Body of pancreas (tissue), 4 donors: ENCODE measurements around the gene CXCR6.

ENCODE experiments used
- POLR2A ChIP-seq, 3 donors: fragments of 450-650 bp; IDR thresholded peaks; one replicate each; pipeline ENCODE4 v1.6.1; 2016; ENCODE audit warnings: antibody characterized with exemption in 3 of 3, mild to moderate bottlenecking in 2 of 3
- TF ChIP-seq, protein P1 (sequence below), 7 experiments: fragments of 450-650 bp in 4 of 7; fragments of 200-600 bp in 3 of 7; sonication (generic) in 3 of 7; IDR thresholded peaks; one replicate each; pipeline ENCODE4 v1.5.1; 2016 to 2019; ENCODE audit warnings: antibody characterized with exemption in 7 of 7

DNA sequence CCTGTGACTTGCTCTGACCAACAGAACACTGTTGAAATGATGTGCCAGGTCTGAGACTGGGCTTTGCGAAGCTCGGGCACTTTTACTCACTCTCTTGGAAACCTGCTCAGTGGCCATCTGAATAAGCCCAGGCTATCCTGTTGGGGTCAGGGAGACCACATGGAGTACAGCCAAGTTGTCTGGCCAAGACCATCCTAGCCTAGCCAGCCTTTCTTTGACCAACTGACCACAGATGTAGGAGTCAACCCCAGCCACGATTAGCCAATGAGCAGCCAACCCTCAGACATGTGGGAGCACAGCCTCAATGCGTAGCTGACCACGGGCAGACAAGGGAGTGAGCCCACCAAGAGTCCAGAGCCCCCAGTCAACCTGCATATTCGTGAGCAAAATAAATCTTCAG, 30.8 kb upstream of the CXCR6 start:
- TF ChIP-seq, protein P1, sequence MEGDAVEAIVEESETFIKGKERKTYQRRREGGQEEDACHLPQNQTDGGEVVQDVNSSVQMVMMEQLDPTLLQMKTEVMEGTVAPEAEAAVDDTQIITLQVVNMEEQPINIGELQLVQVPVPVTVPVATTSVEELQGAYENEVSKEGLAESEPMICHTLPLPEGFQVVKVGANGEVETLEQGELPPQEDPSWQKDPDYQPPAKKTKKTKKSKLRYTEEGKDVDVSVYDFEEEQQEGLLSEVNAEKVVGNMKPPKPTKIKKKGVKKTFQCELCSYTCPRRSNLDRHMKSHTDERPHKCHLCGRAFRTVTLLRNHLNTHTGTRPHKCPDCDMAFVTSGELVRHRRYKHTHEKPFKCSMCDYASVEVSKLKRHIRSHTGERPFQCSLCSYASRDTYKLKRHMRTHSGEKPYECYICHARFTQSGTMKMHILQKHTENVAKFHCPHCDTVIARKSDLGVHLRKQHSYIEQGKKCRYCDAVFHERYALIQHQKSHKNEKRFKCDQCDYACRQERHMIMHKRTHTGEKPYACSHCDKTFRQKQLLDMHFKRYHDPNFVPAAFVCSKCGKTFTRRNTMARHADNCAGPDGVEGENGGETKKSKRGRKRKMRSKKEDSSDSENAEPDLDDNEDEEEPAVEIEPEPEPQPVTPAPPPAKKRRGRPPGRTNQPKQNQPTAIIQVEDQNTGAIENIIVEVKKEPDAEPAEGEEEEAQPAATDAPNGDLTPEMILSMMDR (IDR thresholded peaks at IDR 0.05), result no peak
- no peak for TF ChIP-seq POLR2A (IDR thresholded peaks at IDR 0.05)
